OCI-LY7 (cell line): ENCODE data around the gene TSHZ3. TPM values are rescaled to one million over a fixed set of nuclear protein-coding genes. Genes with fewer than 3 reads are reported as not detected.

Experiments
- BruUV-seq: library from RNA; stranded (reverse); fragments of 400-500 nt; replicated peaks from 2 replicates; lab custom pipeline; 2021; lab: Mats Ljungman, UMichigan
- CTCF ChIA-PET: fragments of 300-600 bp; sonication (Branson Sonifier 250); formaldehyde crosslinking; loops from one replicate; lab custom pipeline; 2022; ENCODE audit warnings: antibody characterized with exemption; ENCODE audit not compliant: unreplicated experiment; lab: Charles Lee
- POLR2A ChIA-PET: fragments of 300-600 bp; sonication (Branson Sonifier 250); formaldehyde crosslinking; loops from one replicate; lab custom pipeline; 2022; ENCODE audit warnings: antibody characterized with exemption; lab: Charles Lee
- DNase-seq: peaks from one replicate; pipeline ENCODE4 v3.0.0-alpha.2; 2015; ENCODE audit warnings: low spot score
- H2AFZ ChIP-seq: fragments of 200-600 bp; sonication (generic), shearing (Covaris generic); 2 replicates; pipeline ENCODE4 v1.6.1; 2014; ENCODE audit warnings: mild to moderate bottlenecking, antibody characterized with exemption, low read length, moderate library complexity
- H3K27ac ChIP-seq: fragments of 200-600 bp; sonication (generic); 2 replicates; pipeline ENCODE4 v1.5.1; 2014; ENCODE audit warnings: mixed run types, low read depth, mild to moderate bottlenecking, moderate library complexity, low read length, inconsistent platforms; ENCODE audit not compliant: poor library complexity, severe bottlenecking
- H3K36me3 ChIP-seq: fragments of 200-600 bp; sonication (generic); 2 replicates; pipeline ENCODE4 v1.6.1; 2014; ENCODE audit warnings: mild to moderate bottlenecking, antibody characterized with exemption, low read length, moderate library complexity, mixed read lengths; ENCODE audit not compliant: insufficient read depth
- H3K4me1 ChIP-seq: fragments of 200-600 bp; sonication (generic); 2 replicates; pipeline ENCODE4 v1.5.1; 2014; ENCODE audit warnings: mild to moderate bottlenecking, low read length; ENCODE audit not compliant: insufficient read depth, poor library complexity, severe bottlenecking
- H3K4me2 ChIP-seq: fragments of 200-600 bp; sonication (generic); 2 replicates; pipeline ENCODE4 v1.6.1; 2014; ENCODE audit warnings: mild to moderate bottlenecking, low read length
- H3K4me3 ChIP-seq: fragments of 200-600 bp; sonication (generic); 2 replicates; pipeline ENCODE4 v1.5.1; 2014; ENCODE audit warnings: mild to moderate bottlenecking, low read depth, low read length; ENCODE audit not compliant: poor library complexity, severe bottlenecking
- H3K79me2 ChIP-seq: fragments of 200-600 bp; sonication (generic); 2 replicates; pipeline ENCODE4 v1.6.1; 2016; ENCODE audit warnings: low read depth, mild to moderate bottlenecking, low read length, moderate library complexity, mixed read lengths; ENCODE audit not compliant: insufficient read depth
- H3K9me2 ChIP-seq: fragments of 200-600 bp; sonication (generic); 2 replicates; pipeline ENCODE4 v1.6.1; 2016; ENCODE audit warnings: mild to moderate bottlenecking, low read length, mixed read lengths; ENCODE audit not compliant: insufficient read depth
- H3K9me3 ChIP-seq: fragments of 200-600 bp; sonication (generic); 2 replicates; pipeline ENCODE4 v1.6.1; 2014; ENCODE audit warnings: mild to moderate bottlenecking, mixed run types, low read length, mixed read lengths
- H4K20me1 ChIP-seq: fragments of 200-600 bp; sonication (generic); 2 replicates; pipeline ENCODE4 v1.6.1; 2014; ENCODE audit warnings: mild to moderate bottlenecking, antibody characterized with exemption, low read length, moderate library complexity, mixed read lengths; ENCODE audit not compliant: insufficient read depth
- EZH2phosphoT487 ChIP-seq: fragments of 200-600 bp; sonication (generic); IDR thresholded peaks from 2 replicates; pipeline ENCODE4 v1.6.1; 2018; ENCODE audit warnings: low read depth, borderline replicate concordance, mild to moderate bottlenecking, mixed run types, antibody characterized with exemption, low read length, moderate library complexity, mixed read lengths
- intact Hi-C: fragments of 100-400 bp; cut with micrococcal nuclease; formaldehyde crosslinking; loops from one replicate; pipeline ENCODE4 v1.10.0; 2022; ENCODE audit not compliant: unreplicated experiment
- total RNA-seq, 2 experiments: library from RNA; depleted of rRNA in 1 of 2; stranded (reverse); fragments of >200 nt in 1 of 2; shearing (Covaris generic) in 1 of 2; gene quantifications; 2 replicates each; pipeline ENCODE4 v1.2.3, GENCODE V29; 2014 to 2022
- TF ChIP-seq, protein P1 (sequence below): fragments of 200-600 bp; sonication (generic); conservative IDR thresholded peaks from 2 replicates; pipeline ENCODE4 v1.5.1; 2014; ENCODE audit warnings: mild to moderate bottlenecking, antibody characterized with exemption, low read length, moderate library complexity, mixed read lengths

The TSHZ3 gene
- total RNA-seq, 2 experiments from 2014 or later, result not detected

DNA sequence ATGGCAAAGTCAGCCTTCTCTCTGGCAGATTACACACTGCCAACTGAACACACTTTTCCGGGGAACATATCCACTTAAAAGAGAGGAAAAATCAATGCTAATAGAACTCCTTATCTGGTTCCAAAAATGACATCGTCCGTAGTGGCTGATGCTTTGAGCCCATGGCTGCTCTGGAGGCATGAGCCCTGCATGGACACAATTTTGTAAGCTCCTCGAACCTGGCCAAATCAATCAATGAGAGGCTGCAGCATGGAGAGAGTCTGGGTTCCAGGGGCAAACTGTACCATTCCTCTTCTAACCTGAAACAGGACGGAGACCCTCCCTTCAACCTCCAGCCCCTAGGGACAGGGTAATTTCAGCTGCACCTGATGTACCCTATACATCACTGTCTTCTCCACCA is 21.0 kb upstream of the TSHZ3 start:
- Histone ChIP-seq H3K9me3 (no peaks in the 10 kb centered on the region), H3K4me2 (no peak overlapping the region), H3K27ac (no peak overlapping the region), H4K20me1 (no peaks in the 10 kb centered on the region), H3K79me2 (no peaks in the 10 kb centered on the region), H3K9me2 (no peaks in the 10 kb centered on the region), H3K4me1 (no peaks in the 10 kb centered on the region), H3K36me3 (no peaks in the 10 kb centered on the region), H2AFZ (no peak overlapping the region), H3K4me3 (no peak overlapping the region)
- ChIA-PET CTCF (no interaction called here), POLR2A (no interaction called here)
- intact Hi-C loops, result no loop called here
- BruUV-seq, result no TSS peak
- no peak for DNase-seq
- no peak for TF ChIP-seq EZH2phosphoT487
- TF ChIP-seq, protein P1, sequence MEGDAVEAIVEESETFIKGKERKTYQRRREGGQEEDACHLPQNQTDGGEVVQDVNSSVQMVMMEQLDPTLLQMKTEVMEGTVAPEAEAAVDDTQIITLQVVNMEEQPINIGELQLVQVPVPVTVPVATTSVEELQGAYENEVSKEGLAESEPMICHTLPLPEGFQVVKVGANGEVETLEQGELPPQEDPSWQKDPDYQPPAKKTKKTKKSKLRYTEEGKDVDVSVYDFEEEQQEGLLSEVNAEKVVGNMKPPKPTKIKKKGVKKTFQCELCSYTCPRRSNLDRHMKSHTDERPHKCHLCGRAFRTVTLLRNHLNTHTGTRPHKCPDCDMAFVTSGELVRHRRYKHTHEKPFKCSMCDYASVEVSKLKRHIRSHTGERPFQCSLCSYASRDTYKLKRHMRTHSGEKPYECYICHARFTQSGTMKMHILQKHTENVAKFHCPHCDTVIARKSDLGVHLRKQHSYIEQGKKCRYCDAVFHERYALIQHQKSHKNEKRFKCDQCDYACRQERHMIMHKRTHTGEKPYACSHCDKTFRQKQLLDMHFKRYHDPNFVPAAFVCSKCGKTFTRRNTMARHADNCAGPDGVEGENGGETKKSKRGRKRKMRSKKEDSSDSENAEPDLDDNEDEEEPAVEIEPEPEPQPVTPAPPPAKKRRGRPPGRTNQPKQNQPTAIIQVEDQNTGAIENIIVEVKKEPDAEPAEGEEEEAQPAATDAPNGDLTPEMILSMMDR, result no peak

DNA sequence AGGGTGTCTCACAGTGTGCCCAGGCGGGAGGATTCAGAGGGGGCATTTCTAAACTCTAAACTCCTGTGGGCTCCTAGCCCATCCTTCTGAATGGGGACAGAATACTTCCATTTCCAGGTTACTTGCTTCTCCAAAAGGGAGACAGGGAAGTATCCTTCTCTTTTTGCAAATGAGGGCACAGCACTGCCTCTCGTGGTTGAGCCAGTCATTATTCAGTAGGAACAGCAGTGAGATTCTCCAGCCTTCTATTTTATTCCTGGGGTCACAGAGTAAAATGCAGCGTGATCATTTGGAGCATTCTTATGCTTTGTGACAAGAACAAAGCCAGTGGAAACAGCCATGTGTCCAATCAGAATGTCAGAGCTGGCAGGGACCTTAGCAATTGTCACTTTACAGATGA is 15.7 kb upstream of the TSHZ3 start:
- DNase-seq, result no peak
- H2AFZ ChIP-seq, result no peak overlapping the region
- BruUV-seq, result no TSS peak
- TF ChIP-seq, protein P1, result no peak
- H3K4me1 ChIP-seq, result no peaks in the 10 kb centered on the region
- H4K20me1 ChIP-seq, result no peaks in the 10 kb centered on the region
- H3K27ac ChIP-seq, result no peak overlapping the region
- CTCF ChIA-PET, result no interaction called here
- H3K4me3 ChIP-seq, result no peak overlapping the region
- H3K4me2 ChIP-seq, result no peak overlapping the region
- H3K79me2 ChIP-seq, result no peaks in the 10 kb centered on the region
- H3K36me3 ChIP-seq, result no peaks in the 10 kb centered on the region
- H3K9me2 ChIP-seq, result no peaks in the 10 kb centered on the region
- intact Hi-C loops, result no loop called here
- POLR2A ChIA-PET, result no interaction called here
- no peaks in the 10 kb centered on the region for H3K9me3 ChIP-seq

DNA sequence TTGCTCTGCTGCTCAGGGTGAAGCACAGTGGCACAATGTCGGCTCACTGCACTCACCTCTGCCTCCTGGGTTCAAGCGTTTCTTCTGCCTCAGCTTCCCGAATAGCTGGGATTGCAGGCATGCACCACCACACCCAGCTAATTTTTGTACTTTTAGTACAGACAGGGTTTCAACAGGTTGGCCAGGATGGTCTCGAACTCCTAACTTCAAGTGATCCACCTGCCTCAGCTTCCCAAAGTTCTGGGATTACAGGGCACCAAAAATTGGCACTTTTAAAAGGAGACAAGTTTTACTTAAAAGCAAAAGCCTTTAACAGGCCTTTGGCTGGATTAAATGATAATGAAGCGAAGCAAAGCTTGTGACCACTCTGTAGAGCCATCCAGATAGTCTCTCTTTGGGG is 12.5 kb upstream of the TSHZ3 start:
- TF ChIP-seq, protein P1, result no peak
- TF ChIP-seq EZH2phosphoT487, result no peak
- CTCF ChIA-PET, result no interaction called here
- Histone ChIP-seq H3K4me3 (no peak overlapping the region), H3K36me3 (no peaks in the 10 kb centered on the region), H3K79me2 (no peaks in the 10 kb centered on the region), H2AFZ (no peak overlapping the region), H3K27ac (no peak overlapping the region), H3K9me2 (no peaks in the 10 kb centered on the region), H3K9me3 (no peaks in the 10 kb centered on the region), H3K4me1 (no peaks in the 10 kb centered on the region), H4K20me1 (no peaks in the 10 kb centered on the region), H3K4me2 (no peak overlapping the region)
- BruUV-seq, result no TSS peak
- POLR2A ChIA-PET, result no interaction called here
- intact Hi-C loops, result no loop called here
- no peak for DNase-seq
